GM13977 (cell line): ENCODE data around the gene SPNS2.

Source experiments
- DNase-seq: peaks from one replicate; pipeline ENCODE4 v3.0.0; 2012; ENCODE audit warnings: low spot score
- in situ Hi-C: fragments of 300-500 bp; cut with MboI; formaldehyde crosslinking; loops from one replicate; pipeline ENCODE4 v1.12.0; 2022; ENCODE audit warnings: low sequenced_read_pairs, low pct_unique_long_range_greater_than_20kb, mixed read lengths, inconsistent platforms; ENCODE audit not compliant: unreplicated experiment
- TF ChIP-seq, protein P1 (sequence below): IDR thresholded peaks from 2 replicates; pipeline ENCODE4 v1.5.1; 2012; ENCODE audit warnings: mild to moderate bottlenecking, control low read depth; ENCODE audit not compliant: insufficient read depth; ENCODE audit errors: extremely low read depth, missing control alignments

Gene SPNS2

DNA sequence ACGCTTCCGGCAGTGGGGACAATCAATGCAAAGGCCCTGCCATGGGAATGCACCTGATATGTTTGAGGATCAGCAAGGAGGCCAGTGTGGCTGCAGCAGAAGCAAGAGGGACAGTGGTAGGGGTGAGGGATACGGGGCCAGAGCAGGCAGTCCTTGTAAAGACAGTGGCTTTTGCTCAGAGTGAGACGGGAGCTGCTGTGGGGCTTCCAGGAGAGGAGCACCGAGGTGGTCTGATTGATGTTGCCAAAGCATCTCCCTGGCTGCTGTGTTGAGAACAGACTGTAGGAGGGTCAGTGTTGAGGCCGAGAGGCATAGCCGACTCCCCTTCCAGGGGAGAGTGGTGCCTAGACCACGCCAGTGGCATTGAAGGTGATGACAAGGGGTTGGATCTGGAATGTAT, 11.4 kb upstream of the SPNS2 start:
- TF ChIP-seq, protein P1, sequence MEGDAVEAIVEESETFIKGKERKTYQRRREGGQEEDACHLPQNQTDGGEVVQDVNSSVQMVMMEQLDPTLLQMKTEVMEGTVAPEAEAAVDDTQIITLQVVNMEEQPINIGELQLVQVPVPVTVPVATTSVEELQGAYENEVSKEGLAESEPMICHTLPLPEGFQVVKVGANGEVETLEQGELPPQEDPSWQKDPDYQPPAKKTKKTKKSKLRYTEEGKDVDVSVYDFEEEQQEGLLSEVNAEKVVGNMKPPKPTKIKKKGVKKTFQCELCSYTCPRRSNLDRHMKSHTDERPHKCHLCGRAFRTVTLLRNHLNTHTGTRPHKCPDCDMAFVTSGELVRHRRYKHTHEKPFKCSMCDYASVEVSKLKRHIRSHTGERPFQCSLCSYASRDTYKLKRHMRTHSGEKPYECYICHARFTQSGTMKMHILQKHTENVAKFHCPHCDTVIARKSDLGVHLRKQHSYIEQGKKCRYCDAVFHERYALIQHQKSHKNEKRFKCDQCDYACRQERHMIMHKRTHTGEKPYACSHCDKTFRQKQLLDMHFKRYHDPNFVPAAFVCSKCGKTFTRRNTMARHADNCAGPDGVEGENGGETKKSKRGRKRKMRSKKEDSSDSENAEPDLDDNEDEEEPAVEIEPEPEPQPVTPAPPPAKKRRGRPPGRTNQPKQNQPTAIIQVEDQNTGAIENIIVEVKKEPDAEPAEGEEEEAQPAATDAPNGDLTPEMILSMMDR = no peak
- in situ Hi-C loops = no loop called here
- DNase-seq = no peak

DNA sequence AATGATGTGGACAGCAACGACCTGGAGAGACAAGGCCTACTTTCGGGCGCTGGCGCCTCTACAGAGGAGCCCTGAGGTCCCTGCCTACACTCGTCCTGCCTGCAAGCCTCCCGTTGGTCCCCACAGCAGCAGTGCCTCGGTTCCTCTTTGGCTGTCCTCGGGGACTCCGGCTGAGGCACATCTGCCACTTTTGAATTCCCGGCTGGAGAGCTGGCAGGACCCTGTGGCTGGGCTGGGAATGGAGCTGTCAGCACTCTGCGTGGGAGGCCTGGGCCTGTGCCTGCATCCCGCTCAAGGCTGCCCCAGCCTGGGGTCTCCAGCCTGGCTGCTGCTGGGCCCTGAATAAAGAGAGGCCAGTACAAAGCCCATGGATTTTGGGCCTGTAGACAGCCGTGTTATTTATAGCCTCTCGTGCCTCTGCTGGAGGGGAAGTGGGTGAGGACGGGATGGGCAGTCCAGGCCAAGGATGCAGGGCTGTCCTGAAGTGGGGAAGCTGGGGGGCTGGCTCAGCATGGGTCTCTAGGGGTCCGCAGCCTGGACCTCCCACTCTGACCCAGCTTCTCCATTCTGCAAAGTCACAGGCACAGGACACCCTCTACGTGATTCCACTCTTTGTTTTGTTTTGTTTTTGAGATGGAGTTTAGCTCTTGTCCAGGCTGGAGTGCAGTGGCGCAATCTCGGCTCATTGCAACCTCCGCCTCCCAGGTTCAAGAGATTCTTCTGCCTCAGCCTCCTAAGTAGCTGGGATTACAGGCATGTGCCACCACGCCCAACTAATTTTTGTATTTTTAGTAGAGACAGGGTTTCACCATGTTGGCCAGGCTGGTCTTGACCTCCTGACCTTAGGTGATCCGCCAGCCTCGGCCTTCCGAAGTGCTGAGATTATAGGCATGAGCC, 10.6 kb upstream of the SPNS2 start:
- in situ Hi-C loops = no loop called here
- TF ChIP-seq, protein P1 = no peak
- DNase-seq = no peak

DNA sequence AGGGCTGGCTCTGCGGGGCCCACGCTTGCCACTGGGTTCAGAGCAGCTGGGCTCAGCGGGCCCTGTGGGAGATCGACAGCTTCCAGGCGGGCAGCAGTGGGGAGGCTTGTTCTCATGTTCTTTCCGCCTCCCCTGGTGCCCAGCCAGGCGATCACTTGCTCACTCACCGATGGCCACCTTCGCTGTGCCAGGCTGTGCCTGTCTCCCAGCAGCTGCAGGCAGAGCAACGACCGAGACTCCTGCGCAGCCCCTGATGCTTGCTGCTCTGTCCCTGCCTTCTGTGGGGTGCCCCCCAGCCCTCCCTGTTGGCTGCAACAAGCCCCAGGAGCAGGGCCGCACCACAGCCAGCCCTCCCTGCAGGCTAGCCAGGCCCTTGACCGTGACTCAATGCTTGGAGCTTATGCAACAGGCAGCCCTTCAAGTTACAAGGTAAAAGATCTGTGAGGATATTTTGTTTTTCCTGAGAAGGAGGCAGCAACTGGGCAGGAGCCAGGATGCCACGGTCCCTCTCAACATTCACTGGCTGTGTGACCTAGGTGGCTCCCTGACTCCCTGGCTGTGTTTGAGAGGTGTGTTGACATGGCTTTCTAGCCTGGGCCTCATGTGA, 9.6 kb upstream of the SPNS2 start:
- no peak for DNase-seq
- in situ Hi-C loops = no loop called here
- TF ChIP-seq, protein P1 = no peak

DNA sequence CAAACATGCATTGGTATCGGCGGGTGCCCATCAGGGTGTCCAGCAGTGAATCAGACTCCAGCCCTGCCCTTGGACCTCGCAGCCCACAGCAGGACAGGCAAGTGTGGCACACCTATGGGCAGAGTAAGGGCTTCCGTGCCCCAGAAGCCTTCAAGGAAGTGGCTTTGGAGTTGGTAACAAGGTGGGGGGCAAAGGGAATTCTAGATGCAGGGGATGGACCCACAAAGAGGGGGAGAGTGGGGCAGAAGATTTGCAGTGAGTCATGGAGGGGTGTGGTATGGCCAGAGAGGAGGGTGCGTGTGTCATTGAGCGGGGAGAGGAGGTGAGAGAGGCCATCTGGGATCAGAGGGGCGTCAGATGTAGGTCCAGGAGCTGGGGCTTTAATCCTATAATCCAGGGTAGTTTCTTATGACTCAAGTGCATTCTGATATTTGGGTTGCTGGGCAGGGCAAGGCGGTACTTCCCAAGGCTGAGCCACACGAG, 8.5 kb upstream of the SPNS2 start:
- DNase-seq = no peak

DNA sequence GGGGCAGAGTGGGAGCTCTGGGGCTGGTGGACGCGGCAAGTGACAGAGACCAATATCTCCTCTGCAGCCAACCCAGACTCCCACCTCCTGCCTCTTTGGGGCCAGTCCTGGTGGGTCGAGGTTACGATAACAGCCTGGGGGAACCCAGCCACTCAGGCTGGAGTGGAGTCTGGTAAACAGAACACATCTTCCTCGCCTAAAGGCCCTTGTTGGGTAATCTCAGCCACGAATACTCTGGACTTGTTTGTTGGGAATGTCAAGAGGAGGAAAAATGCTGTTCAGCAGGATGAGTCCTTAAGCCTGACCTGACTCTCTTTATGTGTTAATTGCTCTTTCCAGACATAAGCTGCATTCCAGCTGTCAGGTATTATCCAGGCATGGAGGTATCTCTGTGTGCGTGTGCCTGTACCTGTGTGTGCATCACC, 8.0 kb upstream of the SPNS2 start:
- no peak for DNase-seq
- TF ChIP-seq, protein P1 = no peak
- in situ Hi-C loops = no loop called here

More for the DNA sequence above, 8.5 kb upstream of the SPNS2 start:
- TF ChIP-seq, protein P1 = no peak
- in situ Hi-C loops = no loop called here

DNA sequence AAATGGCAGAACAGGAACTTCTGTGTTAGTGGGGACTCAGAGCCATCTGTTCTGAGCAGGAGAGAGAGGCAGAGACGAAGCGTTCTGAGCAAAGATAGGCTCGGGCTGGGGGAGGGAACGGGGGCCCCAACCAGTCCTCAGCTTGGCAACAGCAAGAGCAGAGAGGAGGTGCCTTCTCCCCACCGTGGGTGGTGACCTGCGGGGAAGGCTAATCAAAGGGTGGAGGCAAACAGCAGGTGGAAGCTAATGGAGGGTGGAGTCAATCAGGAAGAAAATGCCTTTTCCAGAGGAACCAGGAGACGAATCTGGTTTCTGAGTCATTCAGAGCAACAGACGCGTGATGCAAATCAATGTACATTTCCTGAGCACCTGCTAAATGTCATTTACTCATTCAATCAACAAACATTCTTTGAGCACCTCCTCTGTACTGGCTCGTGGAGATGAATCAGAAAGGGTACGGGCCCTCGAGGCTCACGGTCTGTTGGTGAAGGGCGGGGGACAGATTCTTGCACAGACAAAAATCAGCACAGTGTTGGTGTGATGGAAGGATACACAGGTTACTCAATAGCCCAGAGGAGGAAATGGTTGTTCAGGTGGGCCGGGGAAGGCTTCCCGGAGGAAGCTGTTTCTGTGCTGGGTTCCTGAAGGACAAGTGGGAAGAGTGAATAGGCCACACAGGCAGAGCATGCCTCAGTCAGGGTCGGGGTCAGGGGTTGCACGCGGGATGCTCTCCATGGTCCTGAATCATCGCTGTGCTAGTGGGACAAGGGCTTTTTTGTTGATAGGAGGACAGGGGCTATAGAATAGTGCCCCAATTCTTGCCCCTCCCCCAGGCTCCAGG, 5.7 kb upstream of the SPNS2 start:
- DNase-seq = no peak
- in situ Hi-C loops = no loop called here
- TF ChIP-seq, protein P1 = no peak
